ENCODE measurements around the gene TGFBR3. TPM values are rescaled to one million over a fixed set of nuclear protein-coding genes. Genes with fewer than 3 reads are reported as not detected.

The TGFBR3 gene
- total RNA-seq, 1 donor: 32.2 TPM

GRCh38 chr1:91828583-91829281 is 57.2 kb downstream of the TGFBR3 start:
- Histone ChIP-seq H4K20me1 (ENCODE audit: insufficient read depth, low read length) (peaks cover 13% of the 10 kb centered on the region), H3K9me3 (ENCODE audit: low read depth, low read length) (no peaks in the 10 kb centered on the region), H2AFZ (ENCODE audit: low read length) (no peak overlapping the region), H3K36me3 (ENCODE audit: insufficient read depth, low read length) (no peaks in the 10 kb centered on the region), H3K4me3 (ENCODE audit: insufficient read depth, low read length) (no peak overlapping the region), H3K4me1 (ENCODE audit: insufficient read depth, low read length) (peaks cover 14% of the 10 kb centered on the region), H3K27ac (ENCODE audit: low read depth, low read length) (no peak overlapping the region), H3K27me3 (ENCODE audit: insufficient read depth, low read length) (no peaks in the 10 kb centered on the region), H3K4me2 (ENCODE audit: insufficient read depth, low read length) (no peak overlapping the region), H3K79me2 (ENCODE audit: insufficient read depth, low read length) (peaks cover 21% of the 10 kb centered on the region)
- TF ChIP-seq, protein P1, sequence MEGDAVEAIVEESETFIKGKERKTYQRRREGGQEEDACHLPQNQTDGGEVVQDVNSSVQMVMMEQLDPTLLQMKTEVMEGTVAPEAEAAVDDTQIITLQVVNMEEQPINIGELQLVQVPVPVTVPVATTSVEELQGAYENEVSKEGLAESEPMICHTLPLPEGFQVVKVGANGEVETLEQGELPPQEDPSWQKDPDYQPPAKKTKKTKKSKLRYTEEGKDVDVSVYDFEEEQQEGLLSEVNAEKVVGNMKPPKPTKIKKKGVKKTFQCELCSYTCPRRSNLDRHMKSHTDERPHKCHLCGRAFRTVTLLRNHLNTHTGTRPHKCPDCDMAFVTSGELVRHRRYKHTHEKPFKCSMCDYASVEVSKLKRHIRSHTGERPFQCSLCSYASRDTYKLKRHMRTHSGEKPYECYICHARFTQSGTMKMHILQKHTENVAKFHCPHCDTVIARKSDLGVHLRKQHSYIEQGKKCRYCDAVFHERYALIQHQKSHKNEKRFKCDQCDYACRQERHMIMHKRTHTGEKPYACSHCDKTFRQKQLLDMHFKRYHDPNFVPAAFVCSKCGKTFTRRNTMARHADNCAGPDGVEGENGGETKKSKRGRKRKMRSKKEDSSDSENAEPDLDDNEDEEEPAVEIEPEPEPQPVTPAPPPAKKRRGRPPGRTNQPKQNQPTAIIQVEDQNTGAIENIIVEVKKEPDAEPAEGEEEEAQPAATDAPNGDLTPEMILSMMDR (IDR thresholded peaks at IDR 0.05; ENCODE audit: extremely low read depth, low read depth, low read length): no peak
- no peak for DNase-seq (ENCODE audit: insufficient read length, low spot score, missing footprints)

DNA sequence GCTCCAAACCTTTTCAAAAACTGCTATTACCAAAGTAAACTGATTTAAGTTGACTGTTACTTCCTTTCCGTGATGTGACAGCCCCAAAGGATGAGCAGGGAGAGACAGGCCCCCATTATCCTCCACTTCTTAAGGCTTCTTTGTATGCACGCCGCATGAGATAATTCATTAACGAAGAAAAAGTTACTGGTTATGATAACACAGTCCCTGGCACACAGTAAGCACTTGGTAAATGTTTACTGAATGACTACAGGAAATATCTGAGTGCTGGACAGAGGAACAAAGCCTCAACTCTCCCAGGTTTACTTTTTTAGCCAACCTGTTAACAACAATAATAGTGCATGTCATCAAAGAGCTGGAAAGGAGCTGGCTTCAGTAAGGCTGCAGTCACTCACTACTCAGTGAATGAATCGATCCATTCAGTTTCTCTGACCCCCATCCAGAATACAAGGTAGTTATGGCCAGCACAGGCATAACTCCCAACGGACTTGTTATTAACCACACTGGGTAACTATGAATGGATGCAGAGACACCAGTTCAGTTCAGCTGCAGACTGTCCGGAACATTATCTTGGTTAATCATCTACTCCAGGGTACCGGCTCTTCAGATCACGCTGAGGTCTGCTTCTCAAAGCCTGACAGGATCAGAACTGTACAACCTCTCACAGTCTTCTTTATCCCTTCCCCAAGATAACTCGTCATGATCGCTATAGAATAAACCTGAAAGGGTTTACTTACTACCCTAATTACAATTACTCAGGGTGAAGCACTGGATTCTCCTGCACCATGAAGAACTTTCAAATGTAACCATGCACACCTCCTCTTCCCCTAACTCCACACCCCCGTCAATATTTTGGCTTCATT is 58.3 kb downstream of the TGFBR3 start:
- Histone ChIP-seq H3K4me1 (ENCODE audit: insufficient read depth, low read length) (peaks cover 14% of the 10 kb centered on the region), H3K9me3 (ENCODE audit: low read depth, low read length) (no peaks in the 10 kb centered on the region), H3K4me2 (ENCODE audit: insufficient read depth, low read length) (no peak overlapping the region), H3K27ac (ENCODE audit: low read depth, low read length) (no peak overlapping the region), H2AFZ (ENCODE audit: low read length) (no peak overlapping the region), H4K20me1 (ENCODE audit: insufficient read depth, low read length) (peaks cover 13% of the 10 kb centered on the region), H3K27me3 (ENCODE audit: insufficient read depth, low read length) (no peaks in the 10 kb centered on the region), H3K4me3 (ENCODE audit: insufficient read depth, low read length) (no peak overlapping the region), H3K36me3 (ENCODE audit: insufficient read depth, low read length) (no peaks in the 10 kb centered on the region), H3K79me2 (ENCODE audit: insufficient read depth, low read length) (peaks cover 25% of the 10 kb centered on the region)
- no peak for DNase-seq (ENCODE audit: insufficient read length, low spot score, missing footprints)
- TF ChIP-seq, protein P1 (IDR thresholded peaks at IDR 0.05; ENCODE audit: extremely low read depth, low read depth, low read length): no peak

DNA sequence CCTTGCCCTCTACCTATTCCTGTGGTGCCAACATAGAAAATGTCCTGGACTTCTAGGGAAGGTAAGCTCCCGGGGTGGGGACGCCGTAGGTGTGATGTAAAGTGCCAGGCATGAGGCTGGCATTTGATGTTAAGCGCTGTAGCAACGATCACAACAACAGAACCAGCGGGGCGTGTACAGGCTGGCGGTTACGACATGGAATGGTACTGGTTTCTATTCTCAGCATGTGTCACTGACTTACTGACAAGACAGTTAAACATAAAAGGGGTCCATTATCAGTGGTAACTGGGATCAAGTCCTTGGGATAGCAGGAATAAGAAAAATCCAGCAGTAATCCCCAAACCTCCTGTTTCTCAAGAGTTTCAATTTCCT is 58.9 kb downstream of the TGFBR3 start:
- Histone ChIP-seq H3K4me2 (ENCODE audit: insufficient read depth, low read length) (no peak overlapping the region), H3K36me3 (ENCODE audit: insufficient read depth, low read length) (no peaks in the 10 kb centered on the region), H2AFZ (ENCODE audit: low read length) (no peak overlapping the region), H4K20me1 (ENCODE audit: insufficient read depth, low read length) (peaks cover 13% of the 10 kb centered on the region), H3K79me2 (ENCODE audit: insufficient read depth, low read length) (peaks cover 25% of the 10 kb centered on the region), H3K9me3 (ENCODE audit: low read depth, low read length) (no peaks in the 10 kb centered on the region), H3K4me1 (ENCODE audit: insufficient read depth, low read length) (peaks cover 14% of the 10 kb centered on the region), H3K27ac (ENCODE audit: low read depth, low read length) (no peak overlapping the region), H3K27me3 (ENCODE audit: insufficient read depth, low read length) (no peaks in the 10 kb centered on the region), H3K4me3 (ENCODE audit: insufficient read depth, low read length) (no peak overlapping the region)
- no peak for DNase-seq (ENCODE audit: insufficient read length, low spot score, missing footprints)
- TF ChIP-seq, protein P1 (IDR thresholded peaks at IDR 0.05; ENCODE audit: extremely low read depth, low read depth, low read length): no peak

GRCh38 chr1:91826649-91827048 is 59.3 kb downstream of the TGFBR3 start:
- Histone ChIP-seq H3K36me3 (ENCODE audit: insufficient read depth, low read length) (no peaks in the 10 kb centered on the region), H3K9me3 (ENCODE audit: low read depth, low read length) (no peaks in the 10 kb centered on the region), H3K4me3 (ENCODE audit: insufficient read depth, low read length) (no peak overlapping the region), H3K4me2 (ENCODE audit: insufficient read depth, low read length) (no peak overlapping the region), H3K27me3 (ENCODE audit: insufficient read depth, low read length) (no peaks in the 10 kb centered on the region), H2AFZ (ENCODE audit: low read length) (no peak overlapping the region), H3K79me2 (ENCODE audit: insufficient read depth, low read length) (peaks cover 25% of the 10 kb centered on the region), H3K27ac (ENCODE audit: low read depth, low read length) (no peak overlapping the region), H4K20me1 (ENCODE audit: insufficient read depth, low read length) (peaks cover 13% of the 10 kb centered on the region), H3K4me1 (ENCODE audit: insufficient read depth, low read length) (peaks cover 14% of the 10 kb centered on the region)
- DNase-seq (ENCODE audit: insufficient read length, low spot score, missing footprints): no peak
- TF ChIP-seq, protein P1 (IDR thresholded peaks at IDR 0.05; ENCODE audit: extremely low read depth, low read depth, low read length): no peak
